Measurements from ENCODE around the gene NBEAL2. TPM values are rescaled to one million over a fixed set of nuclear protein-coding genes. Genes with fewer than 3 reads are reported as not detected.

NBEAL2 gene
- total and polyA plus RNA-seq, 10 of the 15 experiments (the other 5 are each of a cell fraction or from before 2014, with no cell fraction given) = 0.07 to 127 (median 29.4) TPM

- POLR2A ChIA-PET = interaction anchor here (1.3 to 12.6 kb wide), 4 partner anchors 7 to 44 kb away, joined by 3 to 163 read pairs (median 26); partner anchors contain the start of gene NBEAL2
- Histone ChIP-seq H3K79me2 (ENCODE audit: control insufficient read depth, insufficient read depth, low read length) (peaks cover 76% of the 10 kb centered on the region), H2AFZ (ENCODE audit: control insufficient read depth, low read depth, low read length) (no peak overlapping the region), H3K4me3 (no peak overlapping the region), H3K4me2 (ENCODE audit: control insufficient read depth, insufficient read depth) (no peak overlapping the region), H4K20me1 (ENCODE audit: control insufficient read depth, insufficient read depth) (no peaks in the 10 kb centered on the region), H3K9me3 (replicated peaks; ENCODE audit: control insufficient read depth, insufficient read depth, low read length) (no peaks in the 10 kb centered on the region; the same call in 2 of the 3 replicates), H3K27ac (ENCODE audit: control insufficient read depth, insufficient read depth) (no peak overlapping the region), H3K9ac (ENCODE audit: control insufficient read depth, insufficient read depth, low read length) (no peak overlapping the region), H3K4me1 (ENCODE audit: control insufficient read depth, insufficient read depth, low read length) (peaks cover 54% of the 10 kb centered on the region), H3K27me3 (replicated peaks in 1 of 2; ENCODE audit: control insufficient read depth in 2 of 2, insufficient read depth in 2 of 2, low read length in 1 of 2) (no peaks in the 10 kb centered on the region), H3K36me3 (ENCODE audit: control insufficient read depth in 2 of 2, insufficient read depth in 2 of 2, low read length in 1 of 2) (peaks cover 38 to 57% of the 10 kb centered on the region in 2 experiments)
- FAIRE-seq (no peak), ATAC-seq (no peak), DNase-seq (ENCODE audit: low read depth, low spot score) (no peak)
- SMC1A ChIA-PET (ENCODE audit: uncharacterized antibody, unreplicated experiment) = interaction anchor here (0.8 to 17.5 kb wide), 9 partner anchors 8 to 63 kb away, joined by 3 to 298 read pairs (median 4); no protein-coding TSS in a partner anchor
- no peak for TF ChIP-seq NBN (IDR thresholded peaks at IDR 0.05)
- peak; percentile 4; the same call in 1 of the 2 replicates for TF ChIP-seq POLR2A (IDR thresholded peaks at IDR 0.05; ENCODE audit: low read depth, low read length)
- WGBS (ENCODE audit: insufficient coverage, insufficient replicate concordance, low lambda C conversion rate, missing lambda C conversion rate) = 89% methylated on average over 7 of the region's 7 CpGs
- intact Hi-C loops (cut with micrococcal nuclease; ENCODE audit: unreplicated experiment) = no loop called here
- CTCF ChIA-PET = interaction anchor here (0.6 to 7.2 kb wide), 7 partner anchors 11 to 56 kb away, joined by 3 to 27 read pairs (median 5); no protein-coding TSS in a partner anchor
- BruUV-seq (replicated peaks) = no TSS peak
- RAD21 ChIA-PET (ENCODE audit: unreplicated experiment) = interaction anchor here (0.7 to 2.6 kb wide), 4 partner anchors 12 to 47 kb away, joined by 3 to 8 read pairs (median 5); partner anchors contain the start of gene NBEAL2
- in situ Hi-C loops (cut with MboI) = no loop called here
Observed at GRCh38 chr3:46935168-46935858, 44.2 kb upstream of the NBEAL2 start.

- Histone ChIP-seq H3K4me3 (no peak overlapping the region), H3K27ac (ENCODE audit: control insufficient read depth, insufficient read depth) (no peak overlapping the region), H3K4me2 (ENCODE audit: control insufficient read depth, insufficient read depth) (no peak overlapping the region), H2AFZ (ENCODE audit: control insufficient read depth, low read depth, low read length) (no peak overlapping the region), H4K20me1 (ENCODE audit: control insufficient read depth, insufficient read depth) (no peaks in the 10 kb centered on the region), H3K79me2 (ENCODE audit: control insufficient read depth, insufficient read depth, low read length) (peaks cover 73% of the 10 kb centered on the region), H3K4me1 (ENCODE audit: control insufficient read depth, insufficient read depth, low read length) (peaks cover 47% of the 10 kb centered on the region), H3K9me3 (replicated peaks; ENCODE audit: control insufficient read depth, insufficient read depth, low read length) (no peaks in the 10 kb centered on the region), H3K9ac (ENCODE audit: control insufficient read depth, insufficient read depth, low read length) (no peak overlapping the region), H3K27me3 (replicated peaks in 1 of 2; ENCODE audit: control insufficient read depth in 2 of 2, insufficient read depth in 2 of 2, low read length in 1 of 2) (no peaks in the 10 kb centered on the region), H3K36me3 (ENCODE audit: control insufficient read depth in 2 of 2, insufficient read depth in 2 of 2, low read length in 1 of 2) (peaks cover 38 to 56% of the 10 kb centered on the region in 2 experiments)
- ChIA-PET SMC1A (ENCODE audit: uncharacterized antibody, unreplicated experiment) (interaction anchor here (0.8 to 17.5 kb wide), 7 partner anchors 8 to 62 kb away, joined by 3 to 298 read pairs (median 4); no protein-coding TSS in a partner anchor), RAD21 (ENCODE audit: unreplicated experiment) (interaction anchor here (1.2 to 1.4 kb wide), 3 partner anchors 43 to 51 kb away, joined by 4 to 6 read pairs (median 4); partner anchors contain the start of gene NBEAL2), POLR2A (interaction anchor here (0.6 to 12.6 kb wide), 4 partner anchors 6 to 378 kb away, joined by 3 to 163 read pairs (median 24); no protein-coding TSS in a partner anchor), CTCF (interaction anchor here (0.6 to 1.8 kb wide), 5 partner anchors 10 to 55 kb away, joined by 3 to 8 read pairs (median 5); no protein-coding TSS in a partner anchor)
- 43% methylated on average over 7 of the region's 7 CpGs for WGBS (ENCODE audit: insufficient coverage, insufficient replicate concordance, low lambda C conversion rate, missing lambda C conversion rate)
- ATAC-seq (no peak), DNase-seq (ENCODE audit: low read depth, low spot score) (no peak), FAIRE-seq (no peak)
- in situ Hi-C loops (cut with MboI) = no loop called here
- BruUV-seq (replicated peaks) = no TSS peak
- TF ChIP-seq STAT1 (conservative IDR thresholded peaks at IDR 0.05) (no peak), ZZZ3 (IDR thresholded peaks at IDR 0.05; ENCODE audit: control insufficient read depth, insufficient read length, low read depth) (no peak), HCFC1 (IDR thresholded peaks at IDR 0.05; ENCODE audit: low read length) (no peak), IKZF1 (conservative IDR thresholded peaks at IDR 0.05) (no peak), WRNIP1 (IDR thresholded peaks at IDR 0.05; ENCODE audit: borderline replicate concordance, low read depth, low read length) (no peak), GABPA (IDR thresholded peaks at IDR 0.05; ENCODE audit: low read depth) (no peak), SMAD5 (IDR thresholded peaks at IDR 0.05; ENCODE audit: low read depth) (no peak), ATF7 (IDR thresholded peaks at IDR 0.05; ENCODE audit: low read depth) (no peak), BRCA1 (IDR thresholded peaks at IDR 0.05; ENCODE audit: low read depth, low read length) (no peak), RELA (IDR thresholded peaks at IDR 0.05; ENCODE audit: borderline replicate concordance, partially characterized antibody) (no peak)
- TF ChIP-seq, protein P1, sequence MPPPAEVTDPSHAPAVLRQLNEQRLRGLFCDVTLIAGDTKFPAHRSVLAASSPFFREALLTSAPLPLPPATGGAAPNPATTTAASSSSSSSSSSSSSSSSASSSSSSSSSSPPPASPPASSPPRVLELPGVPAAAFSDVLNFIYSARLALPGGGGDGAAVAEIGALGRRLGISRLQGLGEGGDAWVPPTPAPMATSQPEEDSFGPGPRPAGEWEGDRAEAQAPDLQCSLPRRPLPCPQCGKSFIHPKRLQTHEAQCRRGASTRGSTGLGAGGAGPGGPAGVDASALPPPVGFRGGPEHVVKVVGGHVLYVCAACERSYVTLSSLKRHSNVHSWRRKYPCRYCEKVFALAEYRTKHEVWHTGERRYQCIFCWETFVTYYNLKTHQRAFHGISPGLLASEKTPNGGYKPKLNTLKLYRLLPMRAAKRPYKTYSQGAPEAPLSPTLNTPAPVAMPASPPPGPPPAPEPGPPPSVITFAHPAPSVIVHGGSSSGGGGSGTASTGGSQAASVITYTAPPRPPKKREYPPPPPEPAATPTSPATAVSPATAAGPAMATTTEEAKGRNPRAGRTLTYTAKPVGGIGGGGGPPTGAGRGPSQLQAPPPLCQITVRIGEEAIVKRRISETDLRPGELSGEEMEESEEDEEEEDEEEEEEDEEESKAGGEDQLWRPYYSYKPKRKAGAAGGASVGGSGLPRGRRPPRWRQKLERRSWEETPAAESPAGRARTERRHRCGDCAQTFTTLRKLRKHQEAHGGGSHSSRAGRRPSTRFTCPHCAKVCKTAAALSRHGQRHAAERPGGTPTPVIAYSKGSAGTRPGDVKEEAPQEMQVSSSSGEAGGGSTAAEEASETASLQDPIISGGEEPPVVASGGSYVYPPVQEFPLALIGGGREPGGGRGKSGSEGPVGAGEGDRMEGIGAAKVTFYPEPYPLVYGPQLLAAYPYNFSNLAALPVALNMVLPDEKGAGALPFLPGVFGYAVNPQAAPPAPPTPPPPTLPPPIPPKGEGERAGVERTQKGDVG (CRISPR knock-in tag; IDR thresholded peaks at IDR 0.05) = no peak
- intact Hi-C loops (cut with micrococcal nuclease; ENCODE audit: unreplicated experiment) = no loop called here
Observed at GRCh38 chr3:46935989-46936558, 43.4 kb upstream of the NBEAL2 start.

All from GM12878 (cell line).